ENCODE results near the gene FBXW11.

FBXW11 gene

DNA sequence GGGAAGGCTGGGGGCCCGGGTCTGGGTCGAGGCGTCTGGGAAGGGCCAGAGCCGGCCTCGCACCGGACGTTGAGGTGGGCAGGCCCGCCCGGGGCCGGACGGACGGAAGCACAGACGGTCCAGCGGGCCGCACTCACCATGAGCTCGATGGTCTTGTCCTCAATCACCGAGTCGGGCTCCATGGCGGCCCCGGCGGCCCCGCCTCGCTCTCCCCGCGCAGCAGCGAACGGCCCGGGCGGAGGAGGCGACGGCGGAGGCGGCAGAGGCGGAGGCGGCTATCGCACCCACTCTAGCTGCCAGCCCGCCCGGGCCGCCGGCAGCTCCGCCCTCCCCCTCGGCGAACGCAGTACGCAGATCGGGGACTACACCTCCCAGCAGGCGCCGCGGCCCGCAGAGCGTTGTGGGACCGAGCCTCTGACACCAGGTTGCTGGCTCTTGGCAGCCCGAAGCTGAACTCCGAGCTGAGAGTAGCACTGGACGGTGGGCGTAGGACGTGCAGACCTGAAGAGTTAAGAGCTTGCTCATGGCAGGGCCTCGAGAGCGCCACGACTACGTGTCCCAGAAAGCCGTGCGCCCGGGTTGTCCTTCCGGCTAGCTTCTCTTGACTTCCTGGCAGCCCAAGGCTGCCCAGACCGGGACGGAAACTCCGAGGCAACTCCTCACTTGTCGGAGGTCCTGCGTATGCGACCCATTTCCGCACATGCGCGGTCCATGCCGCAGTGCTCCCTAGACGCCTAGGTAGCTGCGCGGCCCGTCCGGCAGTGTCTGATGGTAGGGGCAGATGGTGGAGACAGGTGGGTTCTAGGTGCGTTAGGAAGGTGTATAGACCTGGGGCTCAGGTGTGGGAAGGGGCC lies at the start of gene FBXW11:
Gene FBXW11 (minus strand): TSS at position 318 of the 854 bp plus-strand sequence. CDS start 136 bp downstream, at position 182.
- TF ChIP-seq, protein P1, sequence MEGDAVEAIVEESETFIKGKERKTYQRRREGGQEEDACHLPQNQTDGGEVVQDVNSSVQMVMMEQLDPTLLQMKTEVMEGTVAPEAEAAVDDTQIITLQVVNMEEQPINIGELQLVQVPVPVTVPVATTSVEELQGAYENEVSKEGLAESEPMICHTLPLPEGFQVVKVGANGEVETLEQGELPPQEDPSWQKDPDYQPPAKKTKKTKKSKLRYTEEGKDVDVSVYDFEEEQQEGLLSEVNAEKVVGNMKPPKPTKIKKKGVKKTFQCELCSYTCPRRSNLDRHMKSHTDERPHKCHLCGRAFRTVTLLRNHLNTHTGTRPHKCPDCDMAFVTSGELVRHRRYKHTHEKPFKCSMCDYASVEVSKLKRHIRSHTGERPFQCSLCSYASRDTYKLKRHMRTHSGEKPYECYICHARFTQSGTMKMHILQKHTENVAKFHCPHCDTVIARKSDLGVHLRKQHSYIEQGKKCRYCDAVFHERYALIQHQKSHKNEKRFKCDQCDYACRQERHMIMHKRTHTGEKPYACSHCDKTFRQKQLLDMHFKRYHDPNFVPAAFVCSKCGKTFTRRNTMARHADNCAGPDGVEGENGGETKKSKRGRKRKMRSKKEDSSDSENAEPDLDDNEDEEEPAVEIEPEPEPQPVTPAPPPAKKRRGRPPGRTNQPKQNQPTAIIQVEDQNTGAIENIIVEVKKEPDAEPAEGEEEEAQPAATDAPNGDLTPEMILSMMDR (IDR thresholded peaks at IDR 0.05) = no peak

DNA sequence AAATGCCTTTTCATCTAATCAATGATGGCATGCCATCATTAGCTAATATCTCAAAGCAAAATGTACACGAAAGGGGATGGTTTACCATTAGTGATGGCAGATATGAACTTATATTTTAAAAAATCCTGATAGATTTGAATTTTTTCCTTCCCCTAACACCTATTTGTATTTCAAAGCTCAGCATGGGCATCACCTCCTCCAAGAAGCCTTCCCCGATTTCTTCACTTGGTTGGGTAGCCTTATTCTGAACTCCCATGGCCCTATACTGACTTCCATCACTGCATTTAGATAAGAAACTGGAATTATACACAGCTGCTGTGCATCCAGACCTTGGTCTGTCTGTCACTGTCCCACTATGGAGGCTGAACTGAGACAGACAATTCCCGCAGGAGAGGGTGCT lies 49.6 kb upstream of the FBXW11 start:
- TF ChIP-seq, protein P1 (IDR thresholded peaks at IDR 0.05) = no peak

DNA sequence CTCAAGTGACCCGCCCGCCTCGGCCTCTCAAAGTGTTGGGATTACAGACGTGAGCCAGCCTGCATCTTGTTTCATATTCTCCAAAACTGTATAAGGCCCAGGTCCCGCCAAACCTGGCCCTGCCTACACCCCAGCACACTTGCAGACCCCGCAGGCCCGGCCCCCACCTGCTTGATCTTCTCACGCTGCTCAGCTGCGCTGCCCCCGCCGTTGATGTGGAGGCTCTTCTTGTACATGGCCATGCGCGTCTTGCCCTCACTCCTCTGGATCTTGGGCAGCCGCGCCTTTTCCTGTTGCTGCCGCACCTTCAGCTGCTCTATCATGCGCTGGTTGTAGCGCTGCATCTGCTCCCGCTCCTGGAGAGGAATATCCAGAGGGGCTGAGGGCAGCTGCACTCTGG lies 49.0 kb upstream of the FBXW11 start:
- TF ChIP-seq, protein P1 (IDR thresholded peaks at IDR 0.05) = no peak

DNA sequence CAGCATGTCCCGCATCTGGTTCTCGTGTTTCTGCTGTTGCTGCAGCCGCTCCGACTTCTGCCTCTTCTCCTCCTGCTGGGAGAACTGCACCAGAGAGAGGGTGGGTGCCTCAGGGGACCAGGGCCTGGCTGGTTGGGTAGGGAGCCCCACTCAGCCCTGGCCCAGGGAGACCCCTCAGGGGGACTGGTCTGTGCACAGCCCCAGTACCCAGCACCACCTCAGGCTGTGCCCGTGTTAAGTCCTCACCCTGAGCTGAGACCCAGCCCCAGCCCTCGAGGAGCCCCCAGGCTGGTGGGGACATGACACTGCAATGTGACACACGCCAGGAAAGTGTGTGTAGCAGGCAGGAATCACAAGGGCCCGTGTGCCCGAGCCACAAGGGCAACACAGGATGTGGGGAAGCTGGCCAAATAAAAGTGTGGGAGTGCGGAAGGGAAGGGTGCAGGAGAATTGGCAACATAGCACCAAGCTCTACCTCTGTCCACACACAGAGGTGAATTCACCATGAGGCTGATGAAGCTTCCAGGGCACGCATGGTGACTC lies 48.2 kb upstream of the FBXW11 start:
- TF ChIP-seq, protein P1 (IDR thresholded peaks at IDR 0.05) = no peak

DNA sequence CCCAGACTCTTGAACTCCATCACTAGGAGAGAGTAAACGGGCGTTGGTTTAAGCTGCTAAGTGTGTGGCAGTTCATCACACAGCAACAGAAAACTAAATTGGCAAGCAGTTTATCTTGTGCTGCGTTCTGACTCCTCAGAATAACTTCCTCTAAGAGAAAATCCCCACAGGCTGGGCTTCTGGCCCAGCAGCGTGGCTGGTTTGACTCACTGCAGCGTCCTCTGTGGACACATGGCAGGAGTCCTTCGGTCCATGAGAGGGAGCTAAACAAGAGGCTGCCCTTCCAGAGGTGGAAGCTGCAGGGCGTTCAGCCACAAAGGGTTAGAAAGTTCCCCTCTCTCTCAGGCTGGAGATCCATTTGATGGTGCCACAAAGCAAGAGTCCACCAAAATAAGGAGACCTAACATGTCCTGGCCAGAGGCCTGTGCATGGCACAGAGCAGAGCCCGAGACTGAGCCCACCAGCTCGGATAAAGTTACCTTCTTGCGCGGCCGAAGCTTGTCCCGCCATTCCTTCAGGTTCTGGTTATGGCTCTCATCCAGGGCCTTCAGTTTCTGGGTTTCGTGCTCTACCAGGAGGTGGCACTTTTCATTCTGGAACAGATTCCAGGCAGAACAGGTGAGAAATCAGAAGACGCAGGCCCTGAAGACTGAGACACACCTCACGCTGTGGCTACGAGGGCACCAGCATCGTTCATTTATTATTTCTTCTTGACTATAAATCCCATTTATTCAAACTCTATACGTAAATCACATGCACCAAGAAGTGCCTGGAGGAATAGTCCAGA lies 46.2 kb upstream of the FBXW11 start:
- TF ChIP-seq, protein P1 (IDR thresholded peaks at IDR 0.05) = peak; percentile 21; the same call in 1 of the 2 replicates

DNA sequence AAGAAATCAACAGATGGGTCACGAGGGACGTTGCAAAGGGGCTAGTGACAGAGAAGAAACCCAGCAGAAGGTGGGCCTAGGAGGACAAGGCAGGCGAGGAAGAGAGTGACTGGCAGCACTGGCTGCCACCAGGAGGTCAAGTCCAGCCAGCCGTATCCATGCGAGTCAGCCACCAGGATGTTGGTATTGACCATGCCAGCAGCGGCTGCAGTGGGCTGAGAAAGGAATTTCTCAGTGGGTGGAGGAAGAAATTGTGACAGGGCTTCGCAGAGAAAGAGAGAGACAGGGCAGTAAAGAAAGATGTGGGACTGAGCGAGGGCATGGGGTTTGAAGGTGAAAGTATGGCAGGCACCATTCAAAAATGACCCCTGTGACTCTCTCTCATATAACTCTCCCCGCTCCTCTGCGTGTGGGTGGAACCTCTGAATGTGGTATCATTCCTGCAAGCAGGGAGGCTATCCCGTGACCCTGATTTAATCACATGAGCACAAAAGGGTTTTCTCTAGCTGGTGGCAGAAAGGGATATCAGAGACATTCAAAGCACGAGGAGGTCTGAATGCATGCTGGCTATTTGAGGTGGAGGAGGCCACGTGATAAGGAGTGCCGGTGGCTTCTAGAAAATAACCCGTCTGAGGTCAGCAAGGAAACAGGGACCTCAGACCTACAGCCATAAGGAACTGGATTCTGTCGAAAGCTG lies 45.4 kb upstream of the FBXW11 start:
- TF ChIP-seq, protein P1 (IDR thresholded peaks at IDR 0.05) = no peak

DNA sequence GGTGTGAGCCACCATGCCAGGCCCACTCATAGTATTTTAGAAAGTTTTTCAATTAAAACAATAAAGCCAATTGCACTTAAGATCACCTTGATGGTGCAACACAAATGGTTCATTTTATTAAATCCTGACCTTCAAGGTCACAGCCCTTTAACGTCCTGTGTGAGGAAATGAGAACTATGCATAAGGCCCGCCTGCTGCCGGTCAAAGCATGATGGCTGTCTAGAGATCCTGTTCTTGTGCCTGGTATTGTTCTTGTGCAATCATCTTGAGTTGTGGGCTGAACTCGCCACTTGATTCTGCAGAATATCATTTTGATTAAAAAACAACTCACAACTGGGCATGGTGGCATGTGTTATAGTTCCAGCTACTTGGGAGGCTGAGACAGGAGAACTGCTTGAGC lies 43.6 kb upstream of the FBXW11 start:
- TF ChIP-seq, protein P1 (IDR thresholded peaks at IDR 0.05) = no peak

Data from LNCAP (cell line).